GM12801 (cell line): ENCODE measurements around the gene DPYSL3.

ENCODE experiments used
- TF ChIP-seq, protein P1 (sequence below): IDR thresholded peaks from one replicate; pipeline ENCODE4 v1.5.1; 2011; ENCODE audit warnings: control low read depth; ENCODE audit not compliant: insufficient read length; ENCODE audit errors: extremely low read depth

Gene DPYSL3

GRCh38 chr5:147510885-147511284 is 1.0 kb upstream of the DPYSL3 start:
- TF ChIP-seq, protein P1, sequence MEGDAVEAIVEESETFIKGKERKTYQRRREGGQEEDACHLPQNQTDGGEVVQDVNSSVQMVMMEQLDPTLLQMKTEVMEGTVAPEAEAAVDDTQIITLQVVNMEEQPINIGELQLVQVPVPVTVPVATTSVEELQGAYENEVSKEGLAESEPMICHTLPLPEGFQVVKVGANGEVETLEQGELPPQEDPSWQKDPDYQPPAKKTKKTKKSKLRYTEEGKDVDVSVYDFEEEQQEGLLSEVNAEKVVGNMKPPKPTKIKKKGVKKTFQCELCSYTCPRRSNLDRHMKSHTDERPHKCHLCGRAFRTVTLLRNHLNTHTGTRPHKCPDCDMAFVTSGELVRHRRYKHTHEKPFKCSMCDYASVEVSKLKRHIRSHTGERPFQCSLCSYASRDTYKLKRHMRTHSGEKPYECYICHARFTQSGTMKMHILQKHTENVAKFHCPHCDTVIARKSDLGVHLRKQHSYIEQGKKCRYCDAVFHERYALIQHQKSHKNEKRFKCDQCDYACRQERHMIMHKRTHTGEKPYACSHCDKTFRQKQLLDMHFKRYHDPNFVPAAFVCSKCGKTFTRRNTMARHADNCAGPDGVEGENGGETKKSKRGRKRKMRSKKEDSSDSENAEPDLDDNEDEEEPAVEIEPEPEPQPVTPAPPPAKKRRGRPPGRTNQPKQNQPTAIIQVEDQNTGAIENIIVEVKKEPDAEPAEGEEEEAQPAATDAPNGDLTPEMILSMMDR, result no peak

GRCh38 chr5:147509041-147509709 is 693 bp downstream of the DPYSL3 start:
- TF ChIP-seq, protein P1, result no peak

DNA sequence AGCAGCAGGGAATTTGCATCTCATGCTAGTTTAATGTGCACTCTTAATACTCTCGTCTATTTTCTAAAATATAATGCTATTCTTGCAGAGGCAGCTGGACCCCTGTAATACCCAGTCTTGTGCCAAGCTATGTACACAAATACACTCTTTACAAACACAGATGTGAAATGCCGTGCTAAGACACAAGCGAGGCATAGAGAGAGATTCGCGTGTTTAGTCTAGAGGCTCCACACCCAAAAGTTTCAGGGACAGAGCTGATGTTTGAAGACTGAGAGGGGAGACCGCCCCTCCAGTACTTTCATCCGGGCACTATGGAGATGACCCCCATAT is 1.2 kb downstream of the DPYSL3 start:
- TF ChIP-seq, protein P1, result no peak

DNA sequence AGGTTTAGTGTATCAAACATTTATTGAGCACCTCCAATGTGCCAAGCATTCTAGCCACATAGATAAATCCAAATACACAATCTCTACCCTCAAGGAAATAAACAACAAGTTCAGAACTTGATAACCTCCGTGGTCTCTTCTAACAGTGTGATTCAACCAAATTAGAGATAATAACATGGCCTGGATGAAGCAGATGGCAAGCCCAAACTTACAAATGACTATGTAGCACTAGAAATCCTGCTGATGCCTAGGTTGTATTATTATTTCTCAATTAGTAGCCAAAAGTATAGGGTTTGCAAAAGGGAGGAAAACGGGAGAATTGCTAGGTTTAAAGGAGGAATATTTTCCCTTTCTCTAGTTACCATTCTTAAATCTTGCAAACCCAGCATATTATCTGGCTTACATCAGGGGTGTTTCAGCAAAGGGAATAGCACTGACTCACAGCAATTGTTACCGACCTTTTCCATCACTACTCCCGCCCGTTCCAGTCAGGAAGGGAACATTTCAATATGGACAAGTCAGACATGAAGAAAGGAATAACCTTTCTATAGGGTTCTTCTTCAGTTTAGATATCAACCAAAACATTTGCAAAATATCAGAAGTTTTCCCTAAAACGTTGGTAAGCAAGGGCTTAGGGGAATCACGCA is 2.3 kb downstream of the DPYSL3 start:
- TF ChIP-seq, protein P1, result no peak

GRCh38 chr5:147504535-147504934 is 5.3 kb downstream of the DPYSL3 start:
- TF ChIP-seq, protein P1, result no peak

DNA sequence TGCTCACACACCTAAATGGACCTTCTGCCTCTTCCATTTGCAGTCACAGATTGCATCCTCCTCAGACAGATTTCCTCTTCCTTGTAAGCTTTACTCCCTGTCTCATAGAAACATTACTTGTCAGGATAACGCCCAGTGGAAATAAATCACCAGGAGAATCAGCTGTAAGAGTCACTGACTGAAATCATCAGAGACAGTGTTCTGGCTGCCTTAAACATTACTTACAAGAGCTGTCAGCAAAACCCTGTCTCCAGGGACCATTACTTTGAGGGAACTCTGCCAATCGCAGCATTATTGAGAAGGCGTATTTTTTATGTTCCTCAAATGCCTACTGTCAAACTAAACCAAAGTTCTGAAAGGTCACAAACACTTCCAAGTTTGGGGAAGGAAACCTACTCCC is 5.9 kb downstream of the DPYSL3 start:
- TF ChIP-seq, protein P1, result no peak

DNA sequence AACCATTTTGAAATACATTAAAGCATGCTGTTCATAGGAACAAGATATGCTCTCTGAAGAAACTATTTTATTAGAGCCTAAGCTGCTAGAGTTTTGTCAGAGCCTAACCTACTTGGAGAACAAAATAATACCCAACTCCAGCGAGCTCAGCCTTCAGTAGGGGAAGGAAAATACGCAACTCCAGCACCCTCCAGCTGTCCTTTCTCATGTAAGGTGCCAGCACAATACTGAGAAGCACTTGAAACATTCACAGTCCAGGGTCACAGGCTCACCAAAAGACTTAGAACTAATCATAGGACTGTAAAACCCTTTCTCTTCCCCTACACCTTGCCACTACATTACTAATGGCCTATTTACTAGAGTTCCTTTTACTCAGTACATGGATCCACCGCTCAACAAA is 18.9 kb downstream of the DPYSL3 start:
- TF ChIP-seq, protein P1, result no peak
